ENCODE data around the gene B4GALT1. TPM values are rescaled to one million over a fixed set of nuclear protein-coding genes. Genes with fewer than 3 reads are reported as not detected.
A peak's percentile ranks its signal among the peaks of the same experiment; 100 is the strongest.

Gene B4GALT1
- total and polyA plus RNA-seq, 2 donors from 2014 or later: 33.0 to 163 TPM

- peaks cover 5 to 68% (median 39%) of the 10 kb centered on the region in 3 donors for H3K4me1 ChIP-seq (ENCODE audit: control insufficient read depth in 2 of 3, insufficient read depth in 2 of 3, low read depth in 1 of 3, low read length in 3 of 3)
- H3K27me3 ChIP-seq (ENCODE audit: control insufficient read depth, insufficient read depth, low read length): no peaks in the 10 kb centered on the region
- H3K36me3 ChIP-seq (ENCODE audit: control insufficient read depth in 2 of 3, insufficient read depth in 3 of 3, low read length in 3 of 3): no peaks in the 10 kb centered on the region
- FAIRE-seq: no peak
- DNase-seq: no peak
- intact Hi-C loops (cut with DNase I): no loop called here
- no peak overlapping the region for H3K9ac ChIP-seq (ENCODE audit: low read length in 3 of 3)
- no peak overlapping the region for H3K4me3 ChIP-seq (ENCODE audit: low read length in 3 of 3)
- no peak overlapping the region for H3K27ac ChIP-seq (ENCODE audit: low read depth in 2 of 2, low read length in 2 of 2)
- no peak for TF ChIP-seq CTCF (IDR thresholded peaks at IDR 0.05; ENCODE audit: borderline replicate concordance, extremely low read depth, insufficient read depth)
- H3K9me3 ChIP-seq (ENCODE audit: control insufficient read depth in 2 of 3, insufficient read depth in 1 of 3, low read length in 3 of 3): no peaks in the 10 kb centered on the region
Observed at GRCh38 chr9:33154371-33154770, 12.8 kb downstream of the B4GALT1 start.

- no peak overlapping the region for H3K9ac ChIP-seq (ENCODE audit: low read length in 3 of 3)
- no peak overlapping the region for H3K27ac ChIP-seq (ENCODE audit: low read depth in 2 of 2, low read length in 2 of 2)
Observed at GRCh38 chr9:33153666-33154065, 13.5 kb downstream of the B4GALT1 start.

GRCh38 chr9:33153001-33153400 is 14.1 kb downstream of the B4GALT1 start:
- H3K27me3 ChIP-seq (ENCODE audit: control insufficient read depth, insufficient read depth, low read length): no peaks in the 10 kb centered on the region
- no peaks in the 10 kb centered on the region for H3K36me3 ChIP-seq (ENCODE audit: control insufficient read depth in 2 of 3, insufficient read depth in 3 of 3, low read length in 3 of 3)
- DNase-seq (no peak), FAIRE-seq (no peak)
- no peak overlapping the region for H3K27ac ChIP-seq (ENCODE audit: low read depth in 2 of 2, low read length in 2 of 2)
- H3K4me3 ChIP-seq (ENCODE audit: low read length in 3 of 3): no peak overlapping the region
- TF ChIP-seq CTCF (IDR thresholded peaks at IDR 0.05; ENCODE audit: borderline replicate concordance, extremely low read depth, insufficient read depth): no peak
- H3K9me3 ChIP-seq (ENCODE audit: control insufficient read depth in 2 of 3, insufficient read depth in 1 of 3, low read length in 3 of 3): no peaks in the 10 kb centered on the region
- H3K4me1 ChIP-seq (ENCODE audit: control insufficient read depth in 2 of 3, insufficient read depth in 2 of 3, low read depth in 1 of 3, low read length in 3 of 3): peaks cover 3 to 57% (median 33%) of the 10 kb centered on the region in 3 donors
- intact Hi-C loops (cut with DNase I): no loop called here
- H3K9ac ChIP-seq (ENCODE audit: low read length in 3 of 3): no peak overlapping the region

More at GRCh38 chr9:33153666-33154065, 13.5 kb downstream of the B4GALT1 start:
- intact Hi-C loops (cut with DNase I): no loop called here
- Histone ChIP-seq H3K4me1 (ENCODE audit: control insufficient read depth in 2 of 3, insufficient read depth in 2 of 3, low read depth in 1 of 3, low read length in 3 of 3) (peaks cover 3 to 61% (median 34%) of the 10 kb centered on the region in 3 donors), H3K27me3 (ENCODE audit: control insufficient read depth, insufficient read depth, low read length) (no peaks in the 10 kb centered on the region), H3K9me3 (ENCODE audit: control insufficient read depth in 2 of 3, insufficient read depth in 1 of 3, low read length in 3 of 3) (no peaks in the 10 kb centered on the region), H3K4me3 (ENCODE audit: low read length in 3 of 3) (no peak overlapping the region), H3K36me3 (ENCODE audit: control insufficient read depth in 2 of 3, insufficient read depth in 3 of 3, low read length in 3 of 3) (no peaks in the 10 kb centered on the region)
- no peak for FAIRE-seq
- no peak for TF ChIP-seq CTCF (IDR thresholded peaks at IDR 0.05; ENCODE audit: borderline replicate concordance, extremely low read depth, insufficient read depth)
- no peak for DNase-seq

- DNase-seq: no peak
- Histone ChIP-seq H3K27ac (ENCODE audit: low read depth in 2 of 2, low read length in 2 of 2) (peak overlapping the region; percentile 72 to 78), H3K36me3 (ENCODE audit: control insufficient read depth in 2 of 3, insufficient read depth in 3 of 3, low read length in 3 of 3) (no peaks in the 10 kb centered on the region), H3K27me3 (ENCODE audit: control insufficient read depth, insufficient read depth, low read length) (no peaks in the 10 kb centered on the region), H3K4me3 (ENCODE audit: low read length in 3 of 3) (peak overlapping the region in 1 of 3 donors; percentile 5), H3K4me1 (ENCODE audit: control insufficient read depth in 2 of 3, insufficient read depth in 2 of 3, low read depth in 1 of 3, low read length in 3 of 3) (peaks cover 0 to 43% (median 28%) of the 10 kb centered on the region in 3 donors), H3K9me3 (ENCODE audit: control insufficient read depth in 2 of 3, insufficient read depth in 1 of 3, low read length in 3 of 3) (no peaks in the 10 kb centered on the region), H3K9ac (ENCODE audit: low read length in 3 of 3) (peak overlapping the region in 1 of 3 donors; percentile 23)
- no peak for FAIRE-seq
- no peak for TF ChIP-seq CTCF (IDR thresholded peaks at IDR 0.05; ENCODE audit: borderline replicate concordance, extremely low read depth, insufficient read depth)
- intact Hi-C loops (cut with DNase I): no loop called here
Observed at GRCh38 chr9:33151601-33152000, 15.5 kb downstream of the B4GALT1 start.
